Tibial nerve (tissue), 4 donors: ENCODE measurements around the gene DUOXA2. TPM values are rescaled to one million over a fixed set of nuclear protein-coding genes. Genes with fewer than 3 reads are reported as not detected.
"Not testable (repeated sequence)": the region's sequence is repeated elsewhere in the genome, so short reads cannot be mapped to it uniquely, and the experiment has no call there.

Source experiments
- DNase-seq, 2 donors: peaks; one replicate each; pipeline ENCODE4 v3.0.0-alpha.2; 2019; ENCODE audit warnings: low spot score in 2 of 2
- H3K27ac ChIP-seq, 4 donors: fragments of 200-600 bp; sonication (generic) in 3 of 4; one replicate each; pipeline ENCODE4 v1.5.1; 2017 to 2019; ENCODE audit warnings: mild to moderate bottlenecking in 1 of 4
- H3K27me3 ChIP-seq, 2 donors: fragments of 200-600 bp; sonication (generic) in 1 of 2; one replicate each; pipeline versions ENCODE4 v1.5.1 to v1.6.0; 2017 to 2019
- H3K36me3 ChIP-seq, 3 donors: fragments of 200-600 bp; sonication (generic); one replicate each; pipeline ENCODE4 v1.5.1; 2018 to 2019
- H3K4me1 ChIP-seq, 4 donors: fragments of 200-600 bp; sonication (generic) in 3 of 4; one replicate each; pipeline ENCODE4 v1.5.1; 2017 to 2019
- H3K4me3 ChIP-seq, 4 donors: fragments of 200-600 bp; sonication (generic) in 3 of 4; one replicate each; pipeline ENCODE4 v1.5.1; 2017 to 2019; ENCODE audit warnings: mild to moderate bottlenecking in 1 of 4, moderate library complexity in 1 of 4
- H3K9me3 ChIP-seq, 4 donors: fragments of 200-600 bp; sonication (generic) in 3 of 4; one replicate each; pipeline ENCODE4 v1.5.1; 2017 to 2019
- CTCF ChIP-seq, 5 experiments: fragments of 200-600 bp in 3 of 5; fragments of 450-650 bp in 2 of 5; sonication (generic) in 3 of 5; IDR thresholded peaks; one replicate each; pipeline ENCODE4 v1.5.1; 2016 to 2019; ENCODE audit warnings: antibody characterized with exemption in 5 of 5, mild to moderate bottlenecking in 3 of 5, moderate library complexity in 2 of 5
- EP300 ChIP-seq, 2 donors: sonication (generic); formaldehyde crosslinking; IDR thresholded peaks; one replicate each; pipeline ENCODE4 v1.6.1; 2017; ENCODE audit warnings: antibody characterized with exemption in 2 of 2, mild to moderate bottlenecking in 1 of 2
- POLR2A ChIP-seq, 2 donors: fragments of 450-650 bp; IDR thresholded peaks; one replicate each; pipeline ENCODE4 v1.6.1; 2017; ENCODE audit warnings: antibody characterized with exemption in 2 of 2, mild to moderate bottlenecking in 2 of 2, moderate library complexity in 2 of 2
- WGBS, 2 donors: methylation state at CpG; one replicate each; pipeline ENCODE4 v1.1.5; 2018; 5-methylcytosine and 5-hydroxymethylcytosine counted together
- total RNA-seq, 4 donors: library from RNA; depleted of rRNA; stranded (reverse); fragments of >200 nt; gene quantifications; one replicate each; pipeline ENCODE4 v1.1.0, GENCODE V29; 2016

The DUOXA2 gene
- total RNA-seq, 4 donors from 2014 or later: not detected

GRCh38 chr15:45101749-45102148, 12.4 kb upstream of the DUOXA2 start:
- 95% methylated on average over 12 of the region's 12 CpGs for WGBS, 2 donors
- Histone ChIP-seq H3K4me3 (no peak overlapping the region), H3K36me3 (peaks cover 0 to 3% (median 0%) of the 10 kb centered on the region in 3 donors), H3K27ac (no peak overlapping the region), H3K27me3 (no peaks in the 10 kb centered on the region), H3K9me3 (no peaks in the 10 kb centered on the region), H3K4me1 (no peaks in the 10 kb centered on the region)
- no peak for TF ChIP-seq EP300 (IDR thresholded peaks at IDR 0.05)
- TF ChIP-seq CTCF (IDR thresholded peaks at IDR 0.05): no peak
- no peak for TF ChIP-seq POLR2A (IDR thresholded peaks at IDR 0.05)
- no peak for DNase-seq

DNA sequence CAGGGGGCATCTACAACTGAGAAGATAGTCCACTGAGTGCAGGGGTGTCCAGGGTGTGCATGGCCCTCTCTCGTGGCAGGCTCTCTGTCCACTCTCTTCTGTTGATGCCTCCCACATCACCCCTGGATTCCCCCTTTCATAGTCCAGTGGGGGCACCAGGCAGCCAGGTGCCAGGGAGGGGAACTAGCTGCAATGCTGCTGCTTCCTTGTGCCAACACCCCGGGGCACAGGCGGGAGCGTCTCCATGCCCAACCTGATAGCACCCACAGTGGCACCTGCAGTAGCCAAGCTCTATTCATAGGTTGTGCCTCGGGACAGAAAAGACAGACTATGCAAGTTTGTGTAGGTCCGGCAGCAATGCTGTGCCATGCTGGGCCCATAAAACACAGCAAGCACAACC, 11.9 kb upstream of the DUOXA2 start:
- TF ChIP-seq EP300 (IDR thresholded peaks at IDR 0.05) (no peak), CTCF (IDR thresholded peaks at IDR 0.05) (no peak), POLR2A (IDR thresholded peaks at IDR 0.05) (no peak)
- no peak for DNase-seq
- H3K9me3 ChIP-seq: no peaks in the 10 kb centered on the region
- H3K27ac ChIP-seq: no peak overlapping the region
- H3K4me1 ChIP-seq: no peaks in the 10 kb centered on the region
- no peak overlapping the region for H3K4me3 ChIP-seq
- peaks cover 0 to 3% (median 0%) of the 10 kb centered on the region in 3 donors for H3K36me3 ChIP-seq
- 82 to 86% methylated on average over 6 of the region's 6 CpGs for WGBS, 2 donors
- H3K27me3 ChIP-seq: no peaks in the 10 kb centered on the region

DNA sequence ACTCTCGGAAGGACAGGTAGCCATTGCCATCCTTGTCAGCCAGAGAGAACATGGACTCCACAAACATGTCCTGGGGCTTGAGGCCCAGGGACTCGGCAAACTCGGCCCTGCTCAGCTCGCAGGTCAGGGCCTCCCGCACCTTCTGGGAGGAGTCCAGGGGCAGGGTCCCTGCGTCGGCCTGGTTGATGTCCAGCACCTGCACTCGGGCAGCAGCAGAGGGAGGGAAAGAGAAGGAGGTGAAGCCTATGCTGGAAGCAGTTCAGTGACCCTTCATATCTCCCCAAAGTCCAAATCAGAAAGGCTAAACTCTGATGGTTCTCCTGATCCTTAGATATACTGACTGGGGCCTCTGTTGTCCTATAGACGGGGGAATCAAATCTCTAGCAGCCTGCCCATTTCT, 10.0 kb upstream of the DUOXA2 start:
- H3K4me1 ChIP-seq, H3K9me3 ChIP-seq, DNase-seq, H3K27ac ChIP-seq, H3K4me3 ChIP-seq, H3K36me3 ChIP-seq: not testable (repeated sequence)
- H3K27me3 ChIP-seq: peaks cover 0 to 14% of the 10 kb centered on the region in 2 donors
- 75 to 92% methylated on average over 3 to 9 of the region's 9 CpGs for whole genome bisulfite sequencing, 2 donors

- H3K36me3 ChIP-seq: peaks cover 0 to 3% (median 0%) of the 10 kb centered on the region in 3 donors
- no peaks in the 10 kb centered on the region for H3K9me3 ChIP-seq
- H3K27ac ChIP-seq: no peak overlapping the region
- no peak for TF ChIP-seq EP300 (IDR thresholded peaks at IDR 0.05)
- no peak for TF ChIP-seq CTCF (IDR thresholded peaks at IDR 0.05)
- TF ChIP-seq POLR2A (IDR thresholded peaks at IDR 0.05): no peak
- H3K4me3 ChIP-seq: no peak overlapping the region
- no peaks in the 10 kb centered on the region for H3K4me1 ChIP-seq
- 85 to 92% methylated on average over 11 of the region's 11 CpGs for WGBS, 2 donors
- no peak for DNase-seq
- H3K27me3 ChIP-seq: peaks cover 0 to 27% of the 10 kb centered on the region in 2 donors
These were observed 8.5 kb upstream of the DUOXA2 start for GRCh38 chr15:45105586-45105985.

GRCh38 chr15:45106002-45106790, 7.9 kb upstream of the DUOXA2 start:
- Histone ChIP-seq H3K9me3 (no peaks in the 10 kb centered on the region), H3K27me3 (peaks cover 0 to 28% of the 10 kb centered on the region in 2 donors), H3K4me1 (no peaks in the 10 kb centered on the region), H3K4me3 (no peak overlapping the region), H3K36me3 (peaks cover 0 to 3% (median 0%) of the 10 kb centered on the region in 3 donors), H3K27ac (no peak overlapping the region)
- TF ChIP-seq EP300 (IDR thresholded peaks at IDR 0.05) (no peak), CTCF (IDR thresholded peaks at IDR 0.05) (no peak), POLR2A (IDR thresholded peaks at IDR 0.05) (no peak)
- WGBS, 2 donors: 77 to 82% methylated on average over 11 to 15 of the region's 15 CpGs
- DNase-seq: no peak
